Activated T-cell treated with anti-CD3 and anti-CD28 coated beads, Interleukin-2, amount 50 U/mL, for 48 hours (primary cell): ENCODE measurements around the gene AKR1B15.

Experiments
- DNase-seq, 2 experiments: peaks; one replicate each; pipeline ENCODE4 v3.0.0-alpha.2; 2020

AKR1B15 gene

DNA sequence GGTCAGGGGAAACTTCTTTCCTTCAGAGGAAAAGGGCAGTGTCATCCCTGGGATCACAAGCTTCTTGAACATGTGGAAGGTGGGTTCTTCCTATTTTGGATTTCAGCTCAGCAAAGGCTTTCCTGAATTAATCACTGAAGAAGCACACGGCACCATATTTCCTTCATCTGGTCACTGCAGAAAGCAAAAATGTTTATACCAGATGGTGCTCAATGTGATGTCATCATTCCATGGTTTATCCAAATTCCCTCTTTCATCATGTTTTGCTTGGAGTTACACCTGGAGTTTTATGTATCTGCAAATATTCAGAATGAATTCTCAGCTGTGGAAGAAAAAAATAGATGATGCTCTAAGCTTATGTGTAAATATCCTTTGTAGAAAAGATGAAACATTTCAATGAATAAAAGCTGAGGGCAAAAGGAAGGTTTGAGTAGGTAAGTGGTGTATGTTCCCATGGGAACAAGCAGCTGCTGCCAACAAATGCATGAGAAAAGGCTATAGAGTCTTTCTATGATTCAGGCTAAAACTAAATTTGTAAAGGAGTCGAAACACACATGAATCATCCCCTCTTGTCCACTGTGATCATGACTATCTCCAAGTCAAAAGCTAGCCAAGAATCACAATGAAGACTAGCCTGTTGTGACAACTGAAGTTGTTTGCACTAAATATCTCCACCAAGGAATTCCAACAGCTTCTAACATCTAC lies 70.9 kb downstream of the AKR1B15 start:
- no peak for DNase-seq

DNA sequence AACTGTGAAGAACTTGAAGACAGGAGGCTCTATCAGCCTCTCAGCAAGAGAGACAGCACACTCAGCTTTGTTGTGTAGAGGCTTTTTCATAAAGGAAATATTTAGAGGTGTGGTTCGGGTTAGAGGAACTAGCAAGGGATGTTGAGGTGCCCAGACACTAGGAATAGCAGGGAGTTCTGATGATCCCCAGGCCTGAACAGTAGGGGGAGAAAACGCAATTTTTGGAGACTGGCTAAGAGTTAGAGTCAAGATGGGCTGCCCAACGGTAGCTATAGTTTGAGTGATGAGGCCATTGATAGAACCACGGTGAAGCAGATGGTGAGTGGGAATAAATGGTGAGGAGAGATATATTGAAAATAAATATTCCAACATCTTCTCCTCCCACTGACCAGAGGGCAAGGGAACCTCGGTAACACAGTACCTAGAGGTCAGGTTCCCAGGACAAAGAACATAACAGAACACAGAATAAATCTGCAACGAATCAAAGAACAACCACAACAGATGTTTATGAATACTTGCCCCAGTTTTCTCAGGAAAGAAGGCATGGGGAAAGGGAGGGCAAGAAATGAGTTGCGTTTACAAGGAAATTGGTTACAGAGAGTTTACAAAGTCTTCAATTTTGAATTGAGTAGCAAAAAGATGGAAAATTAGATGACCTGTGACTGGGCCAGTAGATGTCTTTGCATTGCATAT lies 73.5 kb downstream of the AKR1B15 start:
- no peak for DNase-seq

DNA sequence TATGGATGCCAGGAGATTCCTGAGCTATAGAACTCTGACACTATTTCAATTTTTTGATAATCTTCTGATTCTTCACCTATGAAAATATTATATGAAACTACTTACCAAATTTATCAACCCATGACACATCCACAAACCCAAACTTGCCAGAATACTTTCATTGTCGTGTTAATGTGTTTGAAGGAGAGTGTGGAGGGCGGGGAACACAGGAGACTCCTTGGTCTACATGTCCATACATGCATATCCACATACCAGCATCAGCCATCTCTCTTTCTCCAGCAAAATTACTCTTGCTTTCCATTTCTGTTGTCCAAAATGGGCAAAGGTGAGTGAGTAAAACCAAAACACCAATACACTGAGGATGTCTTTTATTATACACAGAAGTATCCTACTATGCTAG lies 74.3 kb downstream of the AKR1B15 start:
- no peak for DNase-seq

DNA sequence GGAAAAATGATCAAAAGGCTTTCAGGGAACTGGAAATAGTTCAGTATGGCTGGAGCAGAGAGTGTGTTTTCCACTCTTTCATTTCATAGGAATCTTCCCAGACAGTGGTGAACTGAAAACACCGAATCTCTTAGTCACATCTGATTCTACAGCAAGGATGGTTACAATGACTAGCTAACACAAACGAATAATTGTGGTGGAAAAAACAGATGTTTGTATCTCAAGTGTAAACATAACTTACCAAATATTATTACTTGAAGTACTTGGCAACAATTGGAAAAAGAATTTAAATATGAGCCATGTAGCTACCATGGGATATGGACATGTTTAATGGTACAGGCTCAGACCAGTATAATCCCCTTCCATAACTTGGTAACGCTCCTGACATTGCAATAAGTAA lies 76.6 kb downstream of the AKR1B15 start:
- DNase-seq: no peak

DNA sequence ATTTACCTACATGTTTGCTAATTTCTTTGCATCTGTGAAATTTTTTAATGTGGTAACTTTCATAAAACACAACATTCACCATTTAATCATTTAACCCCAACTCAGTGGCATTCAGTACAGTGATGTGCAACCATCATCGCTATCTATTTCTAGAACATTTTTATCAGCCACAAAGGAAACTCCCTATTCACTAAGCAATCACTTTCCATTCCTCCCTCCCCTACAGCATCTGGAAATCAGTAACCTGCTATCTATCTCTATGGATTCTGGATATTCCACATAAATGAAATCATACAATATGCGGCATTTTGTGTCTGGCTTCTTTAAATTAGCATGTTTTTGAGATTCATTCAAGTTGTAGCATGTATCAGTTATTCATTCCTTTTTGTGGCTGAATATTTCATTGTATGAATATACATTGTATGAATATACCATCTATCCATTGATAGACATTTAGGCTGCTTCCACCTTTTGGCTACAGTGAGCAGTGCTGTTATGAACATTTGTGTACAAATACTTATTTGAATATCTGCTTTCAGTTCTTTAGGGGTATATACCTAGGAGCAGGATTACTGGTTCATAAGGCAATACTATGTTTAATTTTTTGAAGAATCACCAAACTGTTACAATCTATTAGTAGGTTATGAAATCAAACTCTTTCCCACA lies 78.3 kb downstream of the AKR1B15 start:
- no peak for DNase-seq

DNA sequence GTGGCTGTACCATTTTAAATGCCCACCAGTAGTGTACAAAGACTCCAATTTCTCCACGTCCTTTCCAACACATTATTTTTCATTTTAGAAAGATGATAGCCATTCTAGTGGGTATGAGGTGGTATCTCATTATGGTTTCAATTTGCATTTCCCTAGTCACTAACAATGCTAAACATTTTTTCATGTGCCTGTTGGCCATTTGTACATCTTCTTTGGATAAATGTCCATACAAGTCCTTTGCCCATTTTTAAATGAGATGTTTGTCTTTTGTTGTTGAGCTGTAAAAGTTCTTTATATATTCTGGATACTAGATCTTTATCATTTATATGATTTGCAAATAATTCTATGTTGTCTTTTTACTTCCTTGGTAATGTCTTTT lies 78.9 kb downstream of the AKR1B15 start:
- DNase-seq: no peak

DNA sequence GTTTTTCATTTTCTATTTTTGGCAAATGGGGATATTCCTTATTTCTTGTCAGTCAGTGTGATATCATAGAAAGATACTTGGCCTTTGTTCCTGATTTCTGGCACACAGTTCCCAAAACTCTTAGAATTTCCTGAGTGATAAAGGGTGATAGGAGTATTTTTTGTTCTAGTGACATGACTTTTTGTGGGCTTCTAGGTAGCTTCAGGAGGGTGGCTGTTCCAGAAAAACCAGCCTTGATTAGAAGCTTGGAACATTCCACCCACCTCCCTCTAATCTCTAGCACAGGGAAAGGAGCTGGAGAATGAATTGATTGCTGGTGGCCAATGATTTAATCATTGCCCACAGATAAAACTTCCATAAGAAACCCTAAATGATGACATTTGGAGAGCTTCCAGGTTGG lies 80.5 kb downstream of the AKR1B15 start:
- no peak for DNase-seq
